K562 (cell line): ENCODE results near the gene MTMR12. TPM values are rescaled to one million over a fixed set of nuclear protein-coding genes. Genes with fewer than 3 reads are reported as not detected.

Experiments
- BDP1 ChIP-seq: IDR thresholded peaks from 3 replicates; pipeline ENCODE4 v1.6.1; 2011; ENCODE audit not compliant: insufficient read length, insufficient read depth
- EZH2 ChIP-seq: IDR thresholded peaks from 2 replicates; pipeline ENCODE4 v1.6.1; 2012; ENCODE audit warnings: low read depth, mild to moderate bottlenecking, inconsistent platforms, low read length, borderline replicate concordance
- HDAC1 ChIP-seq, 2 experiments: fragments of 450-650 bp; IDR thresholded peaks; 2 replicates each; pipeline ENCODE4 v1.6.1; 2016 to 2017; ENCODE audit warnings: inconsistent platforms in 1 of 2, mild to moderate bottlenecking in 1 of 2, moderate library complexity in 1 of 2
- KLF1 ChIP-seq: fragments of 450-650 bp; IDR thresholded peaks from 2 replicates; pipeline ENCODE4 v1.6.1; 2016; ENCODE audit warnings: missing genetic modification characterization, missing compliant biosample characterization
- MAFG ChIP-seq: fragments of 450-650 bp; conservative IDR thresholded peaks from 2 replicates; pipeline ENCODE4 v1.6.1; 2016; ENCODE audit warnings: missing genetic modification characterization, missing compliant biosample characterization
- PHF20 ChIP-seq: fragments of 450-650 bp; IDR thresholded peaks from 2 replicates; pipeline ENCODE4 v1.6.1; 2018; ENCODE audit not compliant: partially characterized antibody
- SUPT5H ChIP-seq: fragments of 450-650 bp; IDR thresholded peaks from 2 replicates; pipeline ENCODE4 v1.6.1; 2016
- ZFP91 ChIP-seq: sonication (generic); formaldehyde crosslinking; IDR thresholded peaks from 2 replicates; pipeline ENCODE4 v1.8.0; 2022; ENCODE audit warnings: mild to moderate bottlenecking, missing genetic modification reagents
- ZNF175 ChIP-seq: fragments of 200-800 bp; sonication (Bioruptor generic); IDR thresholded peaks from 2 replicates; pipeline ENCODE4 v1.6.1; 2016; ENCODE audit warnings: low read depth, mild to moderate bottlenecking, missing genetic modification characterization, missing compliant biosample characterization
- ZNF197 ChIP-seq: fragments of 200-800 bp; sonication (Bioruptor generic); IDR thresholded peaks from 2 replicates; pipeline ENCODE4 v1.6.1; 2016; ENCODE audit warnings: low read depth, missing genetic modification characterization, missing compliant biosample characterization
- ZNF277 ChIP-seq: fragments of 250-450 bp; sonication (Bioruptor Pico); IDR thresholded peaks from 2 replicates; pipeline ENCODE4 v1.8.0; 2022; ENCODE audit warnings: inconsistent platforms, mild to moderate bottlenecking, moderate library complexity, borderline replicate concordance
- polyA plus RNA-seq, 8 experiments: library from polyadenylated mRNA; depleted of rRNA in 4 of 8; stranded (reverse) in 5 of 8; unstranded in 3 of 8; fragments of >200 nt; fragmentation: Nextera tagmentation in 2 of 8; fragmentation: Illumina TruSeq in 1 of 8; extraction: Ambion mirVana in 2 of 8; extraction: Trizol in 1 of 8; gene quantifications; 2 replicates each; pipeline versions ENCODE4 v1.2.1 to v1.2.3, GENCODE V29; 2011 to 2014; ENCODE audit warnings: inconsistent platforms in 1 of 8, missing spikeins in 1 of 8
- total RNA-seq, 7 experiments: library from RNA; depleted of rRNA in 6 of 7; stranded (reverse); fragments of >200 nt in 6 of 7; fragmentation: Illumina TruSeq in 2 of 7; extraction: Trizol in 2 of 7; gene quantifications; 2 replicates each; pipeline versions ENCODE4 v1.2.1 to v1.2.3, GENCODE V29; 2011 to 2021; ENCODE audit warnings: low replicate concordance in 1 of 7

MTMR12 gene
- total and polyA plus RNA-seq, 9 of the 15 experiments (the other 6 are each of a cell fraction or from before 2014, with no cell fraction given), result 4.0 to 28.7 (median 17.1) TPM

GRCh38 chr5:32239385-32239784 is 73.4 kb downstream of the MTMR12 start (continued):
- TF ChIP-seq BDP1, result no peak
- TF ChIP-seq HDAC1 (IDR thresholded peaks at IDR 0.05), result no peak
- no peak for TF ChIP-seq ZFP91 (CRISPR knock-in tag)
- no peak for TF ChIP-seq MAFG
- TF ChIP-seq PHF20, result no peak
- TF ChIP-seq ZNF197 (CRISPR knock-in tag), result no peak
- no peak for TF ChIP-seq ZNF175 (CRISPR knock-in tag)
- no peak for TF ChIP-seq SUPT5H
- no peak for TF ChIP-seq ZNF277 (CRISPR knock-in tag)
- TF ChIP-seq KLF1 (tag), result no peak
- TF ChIP-seq EZH2, result no peak
